ENCODE data around the gene ZNF70.
A peak's percentile ranks its signal among the peaks of the same experiment; 100 is the strongest.

The ZNF70 gene

GRCh38 chr22:23772649-23773473 lies 21.9 kb upstream of the ZNF70 start, which contains the start of gene MMP11:
Gene MMP11, plus strand, starts transcription at chr22:23772849. Its CDS starts 22 bp downstream, at chr22:23772871.
- peak within 1 kb of the TSS; percentile 50 for H3K4me3 Mint-ChIP-seq
- no peaks in the 10 kb centered on the region for H3K9me3 Mint-ChIP-seq
- no peak within 1 kb of the TSS for H3K27ac Mint-ChIP-seq
- H3K27me3 Mint-ChIP-seq, result no peaks in the 10 kb centered on the region
- peaks cover 23% of the 10 kb centered on the region for H3K4me1 Mint-ChIP-seq (ENCODE audit: low read depth)
- no peaks in the 10 kb centered on the region for H3K36me3 Mint-ChIP-seq (ENCODE audit: low read depth)

- no peak overlapping the region for H3K27ac Mint-ChIP-seq
- H3K36me3 Mint-ChIP-seq (ENCODE audit: low read depth), result no peaks in the 10 kb centered on the region
- no peaks in the 10 kb centered on the region for H3K9me3 Mint-ChIP-seq
- H3K4me1 Mint-ChIP-seq (ENCODE audit: low read depth), result peaks cover 23% of the 10 kb centered on the region
- H3K4me3 Mint-ChIP-seq, result peak overlapping the region; percentile 48
- no peaks in the 10 kb centered on the region for H3K27me3 Mint-ChIP-seq
Measured at GRCh38 chr22:23772315-23772648, 21.4 kb upstream of the ZNF70 start.

GRCh38 chr22:23769321-23769965 lies 18.5 kb upstream of the ZNF70 start:
- H3K9me3 Mint-ChIP-seq, result no peaks in the 10 kb centered on the region
- peaks cover 9% of the 10 kb centered on the region for H3K36me3 Mint-ChIP-seq (ENCODE audit: low read depth)
- no peaks in the 10 kb centered on the region for H3K27me3 Mint-ChIP-seq
- peaks cover 44% of the 10 kb centered on the region for H3K4me1 Mint-ChIP-seq (ENCODE audit: low read depth)
- peak overlapping the region; percentile 23 for H3K4me3 Mint-ChIP-seq
- no peak overlapping the region for H3K27ac Mint-ChIP-seq

GRCh38 chr22:23767673-23768548 lies 17.0 kb upstream of the ZNF70 start, which contains the start of gene CHCHD10:
Gene CHCHD10, minus strand, starts transcription at chr22:23767972. Its CDS starts 98 bp downstream, at chr22:23767874.
- Mint-ChIP-seq H3K27me3 (no peaks in the 10 kb centered on the region), H3K4me3 (peak within 1 kb of the TSS; percentile 86), H3K4me1 (ENCODE audit: low read depth) (peaks cover 59% of the 10 kb centered on the region), H3K27ac (peak within 1 kb of the TSS; percentile 76), H3K36me3 (ENCODE audit: low read depth) (peaks cover 13% of the 10 kb centered on the region), H3K9me3 (no peaks in the 10 kb centered on the region)

GRCh38 chr22:23767303-23767672 lies 16.4 kb upstream of the ZNF70 start:
- H3K4me1 Mint-ChIP-seq (ENCODE audit: low read depth), result peaks cover 63% of the 10 kb centered on the region
- peaks cover 13% of the 10 kb centered on the region for H3K36me3 Mint-ChIP-seq (ENCODE audit: low read depth)
- H3K27ac Mint-ChIP-seq, result peak overlapping the region; percentile 72
- no peaks in the 10 kb centered on the region for H3K27me3 Mint-ChIP-seq
- H3K9me3 Mint-ChIP-seq, result no peaks in the 10 kb centered on the region
- H3K4me3 Mint-ChIP-seq, result peak overlapping the region; percentile 86

- peak overlapping the region; percentile 45 for H3K27ac Mint-ChIP-seq
- peak overlapping the region; percentile 45 for H3K4me3 Mint-ChIP-seq
Measured at GRCh38 chr22:23764899-23765881, 14.3 kb upstream of the ZNF70 start.

GRCh38 chr22:23763954-23764353 lies 13.0 kb upstream of the ZNF70 start:
- Mint-ChIP-seq H3K36me3 (ENCODE audit: low read depth) (peaks cover 13% of the 10 kb centered on the region), H3K27ac (peak overlapping the region; percentile 58), H3K4me1 (ENCODE audit: low read depth) (peaks cover 43% of the 10 kb centered on the region), H3K4me3 (peak overlapping the region; percentile 74), H3K9me3 (no peaks in the 10 kb centered on the region), H3K27me3 (no peaks in the 10 kb centered on the region)

More at GRCh38 chr22:23764899-23765881, 14.3 kb upstream of the ZNF70 start:
- Mint-ChIP-seq H3K4me1 (ENCODE audit: low read depth) (peaks cover 51% of the 10 kb centered on the region), H3K9me3 (no peaks in the 10 kb centered on the region), H3K36me3 (ENCODE audit: low read depth) (peaks cover 13% of the 10 kb centered on the region), H3K27me3 (no peaks in the 10 kb centered on the region)

- H3K4me3 Mint-ChIP-seq, result peak overlapping the region; percentile 74
- H3K4me1 Mint-ChIP-seq (ENCODE audit: low read depth), result peaks cover 42% of the 10 kb centered on the region
- no peaks in the 10 kb centered on the region for H3K9me3 Mint-ChIP-seq
- H3K36me3 Mint-ChIP-seq (ENCODE audit: low read depth), result peaks cover 13% of the 10 kb centered on the region
- peak overlapping the region; percentile 68 for H3K27ac Mint-ChIP-seq
- no peaks in the 10 kb centered on the region for H3K27me3 Mint-ChIP-seq
Measured at GRCh38 chr22:23763579-23763945, 12.7 kb upstream of the ZNF70 start.

- peaks cover 42% of the 10 kb centered on the region for H3K4me1 Mint-ChIP-seq (ENCODE audit: low read depth)
- H3K27me3 Mint-ChIP-seq, result no peaks in the 10 kb centered on the region
- H3K36me3 Mint-ChIP-seq (ENCODE audit: low read depth), result peaks cover 13% of the 10 kb centered on the region
- H3K27ac Mint-ChIP-seq, result peak within 1 kb of the TSS; percentile 68
- H3K9me3 Mint-ChIP-seq, result no peaks in the 10 kb centered on the region
- H3K4me3 Mint-ChIP-seq, result peak within 1 kb of the TSS; percentile 74
Measured at GRCh38 chr22:23762842-23763578, 12.1 kb upstream of the ZNF70 start, which contains the start of gene C22orf15. Gene C22orf15, plus strand, starts transcription at chr22:23762990. Its CDS starts 317 bp downstream, at chr22:23763307.

- Mint-ChIP-seq H3K4me3 (no peak overlapping the region), H3K4me1 (ENCODE audit: low read depth) (peaks cover 36% of the 10 kb centered on the region), H3K27ac (no peak overlapping the region), H3K36me3 (ENCODE audit: low read depth) (peaks cover 5% of the 10 kb centered on the region), H3K27me3 (no peaks in the 10 kb centered on the region), H3K9me3 (no peaks in the 10 kb centered on the region)
Measured at GRCh38 chr22:23760056-23760455, 9.1 kb upstream of the ZNF70 start.

GRCh38 chr22:23759566-23759965 lies 8.7 kb upstream of the ZNF70 start:
- no peaks in the 10 kb centered on the region for H3K9me3 Mint-ChIP-seq
- H3K4me1 Mint-ChIP-seq (ENCODE audit: low read depth), result peaks cover 31% of the 10 kb centered on the region
- no peak overlapping the region for H3K27ac Mint-ChIP-seq
- no peak overlapping the region for H3K4me3 Mint-ChIP-seq
- H3K36me3 Mint-ChIP-seq (ENCODE audit: low read depth), result peaks cover 3% of the 10 kb centered on the region
- no peaks in the 10 kb centered on the region for H3K27me3 Mint-ChIP-seq

GRCh38 chr22:23756891-23757290 lies 6.0 kb upstream of the ZNF70 start:
- no peaks in the 10 kb centered on the region for H3K9me3 Mint-ChIP-seq
- peaks cover 19% of the 10 kb centered on the region for H3K4me1 Mint-ChIP-seq (ENCODE audit: low read depth)
- no peaks in the 10 kb centered on the region for H3K27me3 Mint-ChIP-seq
- H3K4me3 Mint-ChIP-seq, result no peak overlapping the region
- H3K27ac Mint-ChIP-seq, result no peak overlapping the region
- no peaks in the 10 kb centered on the region for H3K36me3 Mint-ChIP-seq (ENCODE audit: low read depth)

GRCh38 chr22:23755711-23756110 lies 4.8 kb upstream of the ZNF70 start:
- H3K9me3 Mint-ChIP-seq, result no peaks in the 10 kb centered on the region
- H3K4me3 Mint-ChIP-seq, result no peak overlapping the region
- no peaks in the 10 kb centered on the region for H3K36me3 Mint-ChIP-seq (ENCODE audit: low read depth)
- no peaks in the 10 kb centered on the region for H3K27me3 Mint-ChIP-seq
- H3K27ac Mint-ChIP-seq, result no peak overlapping the region
- peaks cover 22% of the 10 kb centered on the region for H3K4me1 Mint-ChIP-seq (ENCODE audit: low read depth)
